ENCODE measurements around the gene ITGB1.

DNA sequence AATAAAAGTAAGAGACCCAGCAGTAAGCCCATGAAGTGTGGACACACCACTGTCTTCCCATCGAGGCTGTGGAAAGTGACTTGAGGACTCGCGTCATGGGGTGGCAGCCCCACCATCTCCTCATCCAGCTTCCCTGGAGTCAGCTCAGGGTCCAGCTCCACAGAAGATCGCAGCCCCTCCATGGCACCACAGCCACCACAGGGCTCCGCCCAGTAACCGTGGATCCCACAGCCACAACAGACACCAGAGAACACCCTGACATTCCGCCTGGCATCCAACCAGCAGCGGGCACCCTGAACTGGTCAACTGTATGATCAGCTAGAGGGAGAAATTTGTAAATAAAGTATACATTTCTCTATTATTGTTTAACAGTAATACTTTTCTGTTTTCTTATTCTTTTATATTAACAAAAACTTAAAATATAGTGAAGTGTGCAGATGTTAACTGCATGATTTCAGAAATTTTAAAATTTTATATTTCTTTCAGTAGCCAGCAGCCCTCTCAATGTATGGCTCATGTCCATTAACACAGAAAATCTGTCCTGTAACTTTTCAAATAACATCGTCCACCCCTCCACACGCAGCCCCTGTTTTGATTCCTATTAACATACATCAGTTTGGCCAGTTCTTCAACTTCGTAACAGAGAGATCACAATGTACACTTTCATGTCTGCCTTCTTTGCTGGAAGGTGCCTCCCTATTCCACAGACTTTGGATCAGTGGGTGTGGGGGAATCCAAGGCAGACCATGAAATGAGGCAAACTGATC, 69.7 kb downstream of the ITGB1 start:
- TF ChIP-seq EP300 (IDR thresholded peaks at IDR 0.05) (no peak), POLR2A (IDR thresholded peaks at IDR 0.05) (no peak)
